Measurements from ENCODE around the gene CENPX. TPM values are rescaled to one million over a fixed set of nuclear protein-coding genes. Genes with fewer than 3 reads are reported as not detected.

CENPX gene
- total RNA-seq, 1 donor from 2014 or later = 66.2 TPM

- DNase-seq (ENCODE audit: low spot score, unreplicated experiment) = no peak
- no peaks in the 10 kb centered on the region for H3K36me3 Mint-ChIP-seq (ENCODE audit: insufficient read depth)
- no peaks in the 10 kb centered on the region for H3K9me3 Mint-ChIP-seq (ENCODE audit: low read depth)
- no peak overlapping the region for H3K4me3 Mint-ChIP-seq (ENCODE audit: low read depth)
- H3K4me1 Mint-ChIP-seq (ENCODE audit: low read depth) = peaks cover 2% of the 10 kb centered on the region
- no peak for TF ChIP-seq CTCF (IDR thresholded peaks at IDR 0.05; ENCODE audit: unreplicated experiment)
- no peak overlapping the region for H3K27ac Mint-ChIP-seq
- H3K27me3 Mint-ChIP-seq = no peaks in the 10 kb centered on the region
These were observed 23.1 kb downstream of the CENPX start for GRCh38 chr17:81999587-81999975.

- Mint-ChIP-seq H3K36me3 (ENCODE audit: insufficient read depth) (no peaks in the 10 kb centered on the region), H3K4me1 (ENCODE audit: low read depth) (peaks cover 2% of the 10 kb centered on the region), H3K27me3 (no peaks in the 10 kb centered on the region), H3K4me3 (ENCODE audit: low read depth) (no peak overlapping the region), H3K9me3 (ENCODE audit: low read depth) (no peaks in the 10 kb centered on the region), H3K27ac (no peak overlapping the region)
- no peak for DNase-seq (ENCODE audit: low spot score, unreplicated experiment)
- no peak for TF ChIP-seq CTCF (IDR thresholded peaks at IDR 0.05; ENCODE audit: unreplicated experiment)
These were observed 23.8 kb downstream of the CENPX start for GRCh38 chr17:81998691-81999438.

GRCh38 chr17:81998212-81998611 is 24.5 kb downstream of the CENPX start:
- TF ChIP-seq CTCF (IDR thresholded peaks at IDR 0.05; ENCODE audit: unreplicated experiment) = no peak
- Mint-ChIP-seq H3K4me1 (ENCODE audit: low read depth) (peaks cover 2% of the 10 kb centered on the region), H3K27ac (no peak overlapping the region), H3K27me3 (no peaks in the 10 kb centered on the region), H3K4me3 (ENCODE audit: low read depth) (no peak overlapping the region), H3K36me3 (ENCODE audit: insufficient read depth) (no peaks in the 10 kb centered on the region), H3K9me3 (ENCODE audit: low read depth) (no peaks in the 10 kb centered on the region)
- DNase-seq (ENCODE audit: low spot score, unreplicated experiment) = no peak

- no peaks in the 10 kb centered on the region for H3K36me3 Mint-ChIP-seq (ENCODE audit: insufficient read depth)
- H3K27ac Mint-ChIP-seq = no peak overlapping the region
- TF ChIP-seq CTCF (IDR thresholded peaks at IDR 0.05; ENCODE audit: unreplicated experiment) = no peak
- H3K9me3 Mint-ChIP-seq (ENCODE audit: low read depth) = no peaks in the 10 kb centered on the region
- no peak overlapping the region for H3K4me3 Mint-ChIP-seq (ENCODE audit: low read depth)
- peaks cover 2% of the 10 kb centered on the region for H3K4me1 Mint-ChIP-seq (ENCODE audit: low read depth)
- DNase-seq (ENCODE audit: low spot score, unreplicated experiment) = no peak
- no peaks in the 10 kb centered on the region for H3K27me3 Mint-ChIP-seq
These were observed 25.8 kb downstream of the CENPX start for GRCh38 chr17:81996757-81997441.

GRCh38 chr17:81996232-81996756 is 26.4 kb downstream of the CENPX start:
- TF ChIP-seq CTCF (IDR thresholded peaks at IDR 0.05; ENCODE audit: unreplicated experiment) = no peak
- no peaks in the 10 kb centered on the region for H3K9me3 Mint-ChIP-seq (ENCODE audit: low read depth)
- no peaks in the 10 kb centered on the region for H3K36me3 Mint-ChIP-seq (ENCODE audit: insufficient read depth)

More at GRCh38 chr17:81996232-81996756, 26.4 kb downstream of the CENPX start:
- no peak overlapping the region for H3K4me3 Mint-ChIP-seq (ENCODE audit: low read depth)
- DNase-seq (ENCODE audit: low spot score, unreplicated experiment) = no peak
- H3K4me1 Mint-ChIP-seq (ENCODE audit: low read depth) = peaks cover 2% of the 10 kb centered on the region
- H3K27me3 Mint-ChIP-seq = no peaks in the 10 kb centered on the region
- no peak overlapping the region for H3K27ac Mint-ChIP-seq
